Epithelial cell of esophagus (primary cell): ENCODE results near the gene PROM1.

Experiments used
- DNase-seq: peaks from one replicate; pipeline ENCODE4 v3.0.0; 2010; ENCODE audit warnings: low read depth
- H3K4me3 ChIP-seq: 2 replicates; pipeline ENCODE4 v1.5.1; 2011; ENCODE audit warnings: mild to moderate bottlenecking, low read length, control low read depth
- TF ChIP-seq, protein P1 (sequence below): IDR thresholded peaks from 2 replicates; pipeline ENCODE4 v1.5.1; 2011; ENCODE audit warnings: low read depth, mild to moderate bottlenecking, low read length, control low read depth, inconsistent platforms; ENCODE audit not compliant: insufficient read depth; ENCODE audit errors: missing control alignments

Gene PROM1

DNA sequence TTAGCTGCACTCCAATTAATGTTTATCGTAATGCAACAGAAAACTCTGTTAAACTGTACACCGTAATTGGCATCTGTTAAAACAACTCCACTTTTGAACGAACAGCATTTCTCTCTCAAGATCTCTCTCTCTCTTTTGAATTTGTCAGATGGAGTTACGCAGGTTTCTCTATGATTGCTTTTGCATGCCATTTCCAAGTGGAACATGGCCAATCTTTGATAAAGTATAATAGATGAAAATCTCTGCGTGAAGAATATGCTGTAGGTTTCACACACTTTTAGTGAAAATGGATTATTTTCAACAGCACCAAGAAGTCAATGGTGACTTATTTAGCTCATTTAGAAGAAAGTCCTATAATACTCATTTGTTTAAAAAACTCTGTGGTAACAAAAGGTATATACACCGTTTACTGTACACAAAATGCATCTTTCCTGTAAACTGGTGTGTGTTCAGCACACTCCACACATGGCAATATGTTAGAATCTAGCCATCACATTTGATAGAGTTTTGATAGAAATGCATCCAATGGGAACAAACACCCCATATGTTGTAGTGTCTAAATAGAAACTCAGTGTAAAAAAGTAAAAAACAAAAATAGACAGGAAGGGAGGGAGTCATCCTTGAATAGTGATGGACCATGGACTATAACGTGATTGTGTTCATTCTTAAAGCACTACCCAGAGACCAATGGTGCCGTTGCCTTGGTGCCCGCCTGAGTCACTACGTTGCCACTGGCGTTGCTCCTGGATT, 115.1 kb downstream of the PROM1 start:
- TF ChIP-seq, protein P1, sequence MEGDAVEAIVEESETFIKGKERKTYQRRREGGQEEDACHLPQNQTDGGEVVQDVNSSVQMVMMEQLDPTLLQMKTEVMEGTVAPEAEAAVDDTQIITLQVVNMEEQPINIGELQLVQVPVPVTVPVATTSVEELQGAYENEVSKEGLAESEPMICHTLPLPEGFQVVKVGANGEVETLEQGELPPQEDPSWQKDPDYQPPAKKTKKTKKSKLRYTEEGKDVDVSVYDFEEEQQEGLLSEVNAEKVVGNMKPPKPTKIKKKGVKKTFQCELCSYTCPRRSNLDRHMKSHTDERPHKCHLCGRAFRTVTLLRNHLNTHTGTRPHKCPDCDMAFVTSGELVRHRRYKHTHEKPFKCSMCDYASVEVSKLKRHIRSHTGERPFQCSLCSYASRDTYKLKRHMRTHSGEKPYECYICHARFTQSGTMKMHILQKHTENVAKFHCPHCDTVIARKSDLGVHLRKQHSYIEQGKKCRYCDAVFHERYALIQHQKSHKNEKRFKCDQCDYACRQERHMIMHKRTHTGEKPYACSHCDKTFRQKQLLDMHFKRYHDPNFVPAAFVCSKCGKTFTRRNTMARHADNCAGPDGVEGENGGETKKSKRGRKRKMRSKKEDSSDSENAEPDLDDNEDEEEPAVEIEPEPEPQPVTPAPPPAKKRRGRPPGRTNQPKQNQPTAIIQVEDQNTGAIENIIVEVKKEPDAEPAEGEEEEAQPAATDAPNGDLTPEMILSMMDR = no peak
- DNase-seq = no peak
- no peak overlapping the region for H3K4me3 ChIP-seq

DNA sequence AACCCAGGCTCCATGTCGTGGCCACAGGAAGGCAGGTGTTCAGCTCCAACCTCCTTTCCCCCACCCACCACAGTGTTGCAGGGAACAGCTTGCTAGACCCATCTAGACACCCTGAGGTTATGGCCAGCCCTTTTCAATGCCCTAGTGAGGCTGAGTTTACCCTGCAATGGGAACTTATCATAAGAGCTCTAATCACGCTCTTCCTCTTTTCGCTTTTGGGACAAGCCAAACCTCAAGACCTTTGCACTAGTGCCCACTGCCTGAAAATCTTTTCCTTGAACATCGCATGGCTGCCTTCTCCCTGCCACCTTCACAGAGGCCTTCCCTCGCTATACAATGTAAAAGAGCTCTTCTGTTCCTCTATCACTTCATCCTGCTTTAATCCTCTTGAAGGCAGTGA, 118.5 kb downstream of the PROM1 start:
- H3K4me3 ChIP-seq = no peak overlapping the region
- TF ChIP-seq, protein P1 = no peak
- no peak for DNase-seq

DNA sequence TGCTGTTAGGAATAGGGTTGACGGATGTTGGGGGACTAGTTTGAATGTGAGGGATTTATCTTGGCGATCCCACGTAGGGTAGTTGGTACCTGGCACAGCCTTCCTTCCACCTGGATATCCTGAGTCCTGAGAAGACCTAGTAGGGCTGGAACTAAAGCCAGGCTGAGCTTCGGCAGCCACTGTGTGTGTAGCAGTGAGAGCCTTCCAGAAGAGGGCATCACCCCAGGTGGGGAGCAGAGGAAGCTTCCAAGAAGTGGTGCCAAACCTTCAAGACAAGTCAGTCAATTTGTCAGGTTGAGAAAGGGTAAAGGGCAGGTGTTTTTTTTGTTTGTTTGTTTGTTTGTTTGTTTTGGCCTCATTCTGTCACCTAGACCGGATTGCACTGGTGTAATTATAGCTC, 119.7 kb downstream of the PROM1 start:
- DNase-seq = no peak
- no peak overlapping the region for H3K4me3 ChIP-seq
- TF ChIP-seq, protein P1 = peak; percentile 31

DNA sequence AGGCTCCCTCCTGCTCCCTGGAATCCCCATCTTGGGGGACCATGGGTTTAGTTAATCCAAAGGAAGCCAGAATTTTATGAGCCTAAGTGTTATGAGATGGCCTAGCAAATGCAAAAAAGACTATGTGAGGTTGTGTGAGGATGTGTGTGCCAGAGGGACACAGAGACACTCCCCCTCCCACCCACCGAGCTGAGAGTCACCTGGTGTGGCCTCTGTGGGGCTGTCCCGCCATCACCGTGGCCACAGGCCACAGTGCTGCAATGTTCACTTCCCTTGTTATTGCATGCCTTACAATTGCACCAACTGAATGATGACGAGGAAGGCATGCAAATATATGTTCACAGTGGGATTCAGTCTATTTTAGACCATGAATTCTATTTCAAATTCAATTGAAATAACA, 120.2 kb downstream of the PROM1 start:
- TF ChIP-seq, protein P1 = no peak
- DNase-seq = no peak
- no peak overlapping the region for H3K4me3 ChIP-seq

DNA sequence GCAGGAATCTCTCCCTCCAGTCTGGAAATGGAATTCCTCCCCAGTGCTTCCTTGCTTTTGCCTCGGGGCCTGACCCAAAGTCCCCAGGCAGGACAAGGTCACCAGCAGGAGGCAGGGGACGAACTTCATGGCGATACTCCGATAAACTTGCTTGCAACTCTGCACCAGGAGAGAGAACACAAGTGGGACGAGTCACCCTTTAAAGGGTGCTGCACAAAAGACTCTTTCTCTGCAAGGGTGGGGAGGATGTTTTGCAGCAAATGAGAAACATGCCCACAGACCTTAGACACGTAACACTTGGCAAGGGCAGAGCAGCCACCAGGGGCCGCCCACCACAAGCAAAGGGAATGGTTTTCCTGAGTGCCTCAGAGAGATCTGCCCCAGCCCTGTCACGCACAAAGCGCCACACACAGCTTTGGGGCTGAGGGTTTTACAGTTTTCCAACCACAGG, 120.8 kb downstream of the PROM1 start, which contains the start of gene FGFBP2:
FGFBP2 (minus strand) TSS at position 175 of the 451 bp plus-strand sequence; CDS start at position 129, 46 bp downstream.
- no peak within 1 kb of the TSS for H3K4me3 ChIP-seq
- TF ChIP-seq, protein P1 = peak; percentile 39
- peak; percentile 54 for DNase-seq

DNA sequence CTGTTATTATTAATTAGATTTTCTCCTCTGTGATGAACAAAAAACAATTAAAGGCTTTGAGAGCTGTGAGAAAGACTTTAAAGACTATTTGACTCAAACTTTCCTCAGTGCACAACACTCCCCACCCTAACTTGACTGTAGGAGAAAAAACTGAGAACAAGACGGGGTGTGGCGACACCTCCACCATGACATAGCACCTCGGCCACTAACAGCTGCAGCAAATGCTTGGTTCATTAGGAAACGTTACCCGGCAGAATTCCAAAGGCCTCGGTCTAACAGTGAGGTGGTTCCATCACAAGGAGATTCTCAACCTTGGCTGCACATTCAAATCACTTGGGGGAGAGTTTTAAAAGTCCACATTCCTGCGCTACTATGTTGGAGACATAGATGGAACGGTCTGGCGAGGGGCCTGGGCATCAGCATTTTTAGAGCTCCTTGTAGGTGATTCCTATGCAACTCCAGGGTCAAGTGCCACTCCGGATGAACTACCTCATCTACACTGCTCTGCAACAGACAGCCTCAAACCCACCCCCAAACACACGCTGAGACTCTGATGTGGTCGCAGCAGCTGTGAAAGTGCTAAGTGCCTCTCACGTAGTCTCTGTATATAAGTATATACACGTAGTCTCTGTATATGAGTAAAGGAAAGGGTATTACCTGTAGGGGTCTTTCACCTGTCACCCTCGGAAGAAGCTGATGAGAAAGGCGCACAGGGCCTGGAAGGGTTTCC, 121.9 kb downstream of the PROM1 start:
- no peak overlapping the region for H3K4me3 ChIP-seq
- no peak for DNase-seq
- TF ChIP-seq, protein P1 = no peak
